Osteoblast (primary cell): ENCODE results near the gene OR2AG2. TPM values are rescaled to one million over a fixed set of nuclear protein-coding genes. Genes with fewer than 3 reads are reported as not detected.

Experiments
- DNase-seq: peaks from one replicate; pipeline ENCODE4 v3.0.0; 2011; ENCODE audit warnings: low spot score, mixed read lengths; ENCODE audit not compliant: insufficient read length; ENCODE audit errors: missing footprints
- H2AFZ ChIP-seq: 2 replicates; pipeline ENCODE4 v1.6.0; 2011; ENCODE audit warnings: mild to moderate bottlenecking, low read length
- H3K27ac ChIP-seq: 2 replicates; pipeline ENCODE4 v1.5.1; 2011; ENCODE audit warnings: mild to moderate bottlenecking, low read depth, low read length, moderate library complexity
- H3K27me3 ChIP-seq: 2 replicates; pipeline ENCODE4 v1.6.0; 2012; ENCODE audit warnings: mild to moderate bottlenecking, control low read depth, inconsistent platforms, low read length, moderate library complexity; ENCODE audit not compliant: insufficient read depth
- H3K36me3 ChIP-seq: 2 replicates; pipeline ENCODE4 v1.5.1; 2011; ENCODE audit warnings: mild to moderate bottlenecking, low read length, control low read depth, moderate library complexity; ENCODE audit not compliant: insufficient read depth
- H3K4me1 ChIP-seq: 2 replicates; pipeline ENCODE4 v1.5.1; 2011; ENCODE audit warnings: mild to moderate bottlenecking, low read length, control low read depth, moderate library complexity; ENCODE audit not compliant: insufficient read depth
- H3K4me2 ChIP-seq: 2 replicates; pipeline ENCODE4 v1.6.0; 2011; ENCODE audit warnings: mild to moderate bottlenecking, low read length; ENCODE audit not compliant: insufficient read depth
- H3K4me3 ChIP-seq: fragments of 200-600 bp; sonication (generic); 3 replicates; pipeline ENCODE4 v1.5.1; 2012; ENCODE audit warnings: mild to moderate bottlenecking, low read length, inconsistent platforms; ENCODE audit not compliant: insufficient read depth
- H3K79me2 ChIP-seq: 2 replicates; pipeline ENCODE4 v1.6.0; 2012; ENCODE audit warnings: mild to moderate bottlenecking, low read length, control low read depth, inconsistent platforms; ENCODE audit not compliant: insufficient read depth
- H3K9me3 ChIP-seq: 2 replicates; pipeline ENCODE4 v1.5.1; 2011; ENCODE audit warnings: low read depth, low read length, control low read depth
- H4K20me1 ChIP-seq: 2 replicates; pipeline ENCODE4 v1.6.0; 2012; ENCODE audit warnings: mild to moderate bottlenecking, low read length, control low read depth; ENCODE audit not compliant: insufficient read depth
- CTCF ChIP-seq: IDR thresholded peaks from 2 replicates; pipeline ENCODE4 v1.5.1; 2011; ENCODE audit warnings: mild to moderate bottlenecking, low read depth, low read length, moderate library complexity; ENCODE audit errors: extremely low read depth
- total RNA-seq: library from RNA; depleted of rRNA; stranded (reverse); fragments of >200 nt; gene quantifications from 2 replicates; pipeline ENCODE4 v1.2.3, GENCODE V29; 2012

OR2AG2 gene
- total RNA-seq: 0.29 and 0.36 TPM in 2 replicates

DNA sequence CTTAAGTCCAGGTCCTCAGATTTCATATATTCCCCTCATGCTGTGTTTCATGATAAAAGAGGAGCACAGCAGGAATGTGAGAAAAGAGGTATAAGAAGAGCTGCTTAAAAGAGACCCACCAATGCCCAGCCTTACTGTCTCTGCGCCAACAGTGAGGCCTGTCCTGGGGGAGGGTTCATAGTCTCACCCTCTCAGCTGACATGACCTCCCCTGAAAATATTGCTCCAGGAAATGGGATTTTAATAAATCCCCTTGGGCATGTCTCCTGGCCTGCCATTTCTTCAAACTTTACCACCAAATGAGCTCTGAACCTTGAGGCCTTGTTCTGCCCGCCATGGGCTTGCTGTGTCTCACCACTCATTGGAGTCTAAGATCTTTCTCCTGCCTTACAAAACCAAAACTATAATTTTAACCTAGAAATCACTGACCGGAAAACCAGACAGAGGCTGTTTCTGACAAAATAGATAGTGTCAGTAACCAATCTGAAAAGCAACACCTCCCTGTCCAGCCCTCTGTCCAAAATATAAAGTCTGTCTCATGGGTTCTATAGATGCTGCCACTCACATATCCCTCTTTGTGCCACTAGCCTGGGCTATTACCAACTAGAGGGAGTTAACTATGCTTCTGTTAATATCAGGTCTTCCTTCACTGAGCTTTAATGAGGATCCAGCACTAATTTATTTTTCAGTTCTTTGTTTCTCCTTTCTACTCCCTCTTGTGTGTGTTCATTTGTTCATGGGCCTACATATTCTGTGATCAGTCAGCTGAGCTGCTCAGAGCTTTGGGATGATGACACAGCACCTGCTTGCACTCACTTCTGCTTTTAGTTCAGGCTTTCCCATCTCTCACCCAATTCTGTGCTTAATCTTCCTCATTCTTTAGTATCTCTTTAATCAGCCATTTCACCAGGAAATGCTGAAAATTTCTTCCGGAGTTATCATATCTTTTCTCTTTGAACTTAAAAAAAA lies at the start of gene OR2AG2:
TSS of gene OR2AG2 (minus strand) at position 51 of the 968 bp plus-strand sequence. CDS start 3,019 bp downstream, outside the sequence.
- DNase-seq: no peak
- Histone ChIP-seq H2AFZ (no peak within 1 kb of the TSS), H3K4me3 (no peak within 1 kb of the TSS), H3K9me3 (no peaks in the 10 kb centered on the region), H3K4me2 (no peak within 1 kb of the TSS), H3K79me2 (no peaks in the 10 kb centered on the region), H3K36me3 (no peaks in the 10 kb centered on the region), H3K27ac (no peak within 1 kb of the TSS), H3K4me1 (no peaks in the 10 kb centered on the region), H4K20me1 (no peaks in the 10 kb centered on the region), H3K27me3 (no peaks in the 10 kb centered on the region)
- no peak for TF ChIP-seq CTCF

DNA sequence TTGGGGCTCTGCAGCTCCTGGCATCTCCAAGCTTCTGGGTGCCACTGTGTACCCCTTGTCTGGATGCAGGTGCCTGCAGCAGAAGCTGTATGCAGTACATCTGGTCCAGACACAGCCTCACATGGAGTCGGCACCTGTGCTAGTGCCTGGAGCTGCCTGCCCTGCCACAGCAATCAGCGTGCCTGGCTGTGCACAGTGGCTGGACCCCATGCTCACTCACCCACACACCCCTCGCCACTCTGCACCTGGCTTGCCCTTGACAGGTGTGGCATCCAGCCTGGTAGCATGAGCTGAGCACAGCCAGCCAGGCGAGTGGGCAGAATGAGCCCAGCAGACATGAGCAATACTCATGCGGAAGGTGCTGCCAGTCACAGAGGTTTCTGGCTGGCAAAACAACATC lies 47.2 kb upstream of the OR2AG2 start:
- Histone ChIP-seq H3K4me1 (no peaks in the 10 kb centered on the region), H3K4me2 (no peak overlapping the region), H3K9me3 (no peaks in the 10 kb centered on the region), H2AFZ (no peak overlapping the region), H3K4me3 (no peak overlapping the region), H3K36me3 (no peaks in the 10 kb centered on the region), H3K27ac (no peak overlapping the region), H4K20me1 (no peaks in the 10 kb centered on the region), H3K27me3 (no peaks in the 10 kb centered on the region), H3K79me2 (no peaks in the 10 kb centered on the region)
- no peak for TF ChIP-seq CTCF
- no peak for DNase-seq

DNA sequence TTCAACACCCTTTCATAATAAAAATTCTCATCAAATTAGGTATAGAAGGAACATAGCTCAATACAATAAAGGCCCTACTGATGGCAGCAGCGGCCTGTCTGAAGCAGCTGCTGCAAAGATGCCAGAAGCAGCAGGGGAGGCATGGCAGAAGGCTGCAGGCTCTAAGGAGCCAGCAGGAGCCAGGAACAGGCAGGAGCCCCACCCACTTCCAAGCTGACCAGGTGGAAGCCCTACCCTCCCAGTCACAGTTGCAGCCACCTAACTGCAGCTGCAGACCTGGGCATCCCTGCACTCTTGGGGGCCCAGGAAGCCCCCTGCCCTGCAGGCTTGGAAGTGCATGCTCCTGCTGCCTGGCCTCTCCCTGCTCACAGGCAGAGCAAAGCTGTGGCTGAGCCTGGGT lies 45.9 kb upstream of the OR2AG2 start:
- H3K36me3 ChIP-seq: no peaks in the 10 kb centered on the region
- no peaks in the 10 kb centered on the region for H3K27me3 ChIP-seq
- no peaks in the 10 kb centered on the region for H4K20me1 ChIP-seq
- H3K4me2 ChIP-seq: no peak overlapping the region
- no peak overlapping the region for H2AFZ ChIP-seq
- peak; percentile 15 for TF ChIP-seq CTCF
- H3K4me3 ChIP-seq: no peak overlapping the region
- no peaks in the 10 kb centered on the region for H3K4me1 ChIP-seq
- no peak overlapping the region for H3K27ac ChIP-seq
- DNase-seq: peak; percentile 38
- no peaks in the 10 kb centered on the region for H3K9me3 ChIP-seq
- H3K79me2 ChIP-seq: no peaks in the 10 kb centered on the region

GRCh38 chr11:6813656-6814055 lies 41.9 kb upstream of the OR2AG2 start:
- no peaks in the 10 kb centered on the region for H3K36me3 ChIP-seq
- no peaks in the 10 kb centered on the region for H3K79me2 ChIP-seq
- DNase-seq: peak; percentile 34
- no peak overlapping the region for H2AFZ ChIP-seq
- no peak overlapping the region for H3K4me3 ChIP-seq
- no peaks in the 10 kb centered on the region for H3K4me1 ChIP-seq
- no peak overlapping the region for H3K27ac ChIP-seq
- no peaks in the 10 kb centered on the region for H4K20me1 ChIP-seq
- H3K4me2 ChIP-seq: no peak overlapping the region
- TF ChIP-seq CTCF: no peak
- H3K9me3 ChIP-seq: no peaks in the 10 kb centered on the region
- H3K27me3 ChIP-seq: no peaks in the 10 kb centered on the region
